Measurements from ENCODE around the gene NEDD4L.

Gene NEDD4L

GRCh38 chr18:58096658-58097057, 52.6 kb downstream of the NEDD4L start:
- ChIA-PET CTCF (interaction anchor here (1.7 to 1.8 kb wide), 2 partner anchors 12 to 25 kb away, joined by 4 to 5 read pairs; no protein-coding TSS in a partner anchor), POLR2A (no interaction called here)
- no peak for DNase-seq (ENCODE audit: low read depth, low spot score)
- no peak for TF ChIP-seq CTCF (IDR thresholded peaks at IDR 0.05; ENCODE audit: insufficient read depth, low read length, missing control alignments)
- H3K4me3 ChIP-seq (ENCODE audit: low read depth, low read length), result no peak overlapping the region

GRCh38 chr18:58097121-58097906, 53.3 kb downstream of the NEDD4L start:
- no peak for DNase-seq (ENCODE audit: low read depth, low spot score)
- POLR2A ChIA-PET, result no interaction called here
- no peak for TF ChIP-seq CTCF (IDR thresholded peaks at IDR 0.05; ENCODE audit: insufficient read depth, low read length, missing control alignments)
- CTCF ChIA-PET, result interaction anchor here (1.7 to 1.8 kb wide), 2 partner anchors 11 to 25 kb away, joined by 4 to 5 read pairs; no protein-coding TSS in a partner anchor
- H3K4me3 ChIP-seq (ENCODE audit: low read depth, low read length), result no peak overlapping the region

GRCh38 chr18:58097907-58098166, 53.8 kb downstream of the NEDD4L start:
- POLR2A ChIA-PET, result no interaction called here
- TF ChIP-seq CTCF (IDR thresholded peaks at IDR 0.05; ENCODE audit: insufficient read depth, low read length, missing control alignments), result no peak
- DNase-seq (ENCODE audit: low read depth, low spot score), result no peak
- CTCF ChIA-PET, result no interaction called here
- H3K4me3 ChIP-seq (ENCODE audit: low read depth, low read length), result no peak overlapping the region

- TF ChIP-seq CTCF (IDR thresholded peaks at IDR 0.05; ENCODE audit: insufficient read depth, low read length, missing control alignments), result no peak
- H3K4me3 ChIP-seq (ENCODE audit: low read depth, low read length), result no peak overlapping the region
- ChIA-PET CTCF (interaction anchor here (0.9 to 2.1 kb wide), 2 partner anchors 8 to 37 kb away, joined by 3 to 7 read pairs; no protein-coding TSS in a partner anchor), POLR2A (no interaction called here)
- DNase-seq (ENCODE audit: low read depth, low spot score), result no peak
These were observed 54.7 kb downstream of the NEDD4L start for GRCh38 chr18:58098706-58099105.

GRCh38 chr18:58100154-58100553, 56.1 kb downstream of the NEDD4L start:
- CTCF ChIA-PET, result interaction anchor here (1.0 to 2.1 kb wide), 5 partner anchors 15 to 214 kb away, joined by 3 to 7 read pairs (median 3); no protein-coding TSS in a partner anchor
- no peak overlapping the region for H3K4me3 ChIP-seq (ENCODE audit: low read depth, low read length)
- DNase-seq (ENCODE audit: low read depth, low spot score), result no peak
- no peak for TF ChIP-seq CTCF (IDR thresholded peaks at IDR 0.05; ENCODE audit: insufficient read depth, low read length, missing control alignments)
- POLR2A ChIA-PET, result no interaction called here

GRCh38 chr18:58101291-58101794, 57.3 kb downstream of the NEDD4L start:
- CTCF ChIA-PET, result interaction anchor here (2.1 kb wide), 1 partner anchor 21 kb away, joined by 9 read pairs; no protein-coding TSS in a partner anchor
- POLR2A ChIA-PET, result no interaction called here
- no peak overlapping the region for H3K4me3 ChIP-seq (ENCODE audit: low read depth, low read length)
- no peak for DNase-seq (ENCODE audit: low read depth, low spot score)
- TF ChIP-seq CTCF (IDR thresholded peaks at IDR 0.05; ENCODE audit: insufficient read depth, low read length, missing control alignments), result no peak

Measured in AG04449 (cell line).